Measurements from ENCODE around the gene UTP15.

GRCh38 chr5:73534971-73535370 is 30.6 kb upstream of the UTP15 start:
- TF ChIP-seq POLR2AphosphoS5 (IDR thresholded peaks at IDR 0.05) = no peak
- no peak for TF ChIP-seq CTCF (IDR thresholded peaks at IDR 0.05)
- TF ChIP-seq POLR2A (IDR thresholded peaks at IDR 0.05) = no peak
- TF ChIP-seq EP300 (IDR thresholded peaks at IDR 0.05) = no peak

All from stomach (tissue), 4 donors.